ENCODE data around the gene UCN2. TPM values are rescaled to one million over a fixed set of nuclear protein-coding genes. Genes with fewer than 3 reads are reported as not detected.

The UCN2 gene
- total RNA-seq, 4 donors from 2014 or later: 0.19 TPM; not detected in 3

GRCh38 chr3:48567500-48567899 lies 3.9 kb upstream of the UCN2 start:
- Histone ChIP-seq H3K27ac (no peak overlapping the region), H3K4me3 (no peak overlapping the region), H3K36me3 (no peaks in the 10 kb centered on the region), H3K9me3 (no peaks in the 10 kb centered on the region), H3K27me3 (no peaks in the 10 kb centered on the region), H3K4me1 (no peaks in the 10 kb centered on the region)
- whole genome bisulfite sequencing, 2 donors (ENCODE audit: low coverage in 1 of 2): 90% methylated on average over 7 of the region's 11 CpGs; no CpG with 5 or more reads in 1 of the 2 donors
- no peak for TF ChIP-seq EP300 (IDR thresholded peaks at IDR 0.05)
- no peak for TF ChIP-seq CTCF (IDR thresholded peaks at IDR 0.05)
- TF ChIP-seq POLR2AphosphoS5 (IDR thresholded peaks at IDR 0.05): no peak
- no peak for TF ChIP-seq POLR2A (IDR thresholded peaks at IDR 0.05)
- no peak for ATAC-seq

GRCh38 chr3:48567090-48567489 lies 3.5 kb upstream of the UCN2 start:
- no peaks in the 10 kb centered on the region for H3K4me1 ChIP-seq
- no peak overlapping the region for H3K27ac ChIP-seq
- no peak overlapping the region for H3K4me3 ChIP-seq
- no peaks in the 10 kb centered on the region for H3K27me3 ChIP-seq
- no peak for ATAC-seq
- H3K36me3 ChIP-seq: no peaks in the 10 kb centered on the region
- no peak for TF ChIP-seq POLR2A (IDR thresholded peaks at IDR 0.05)
- no peak for TF ChIP-seq CTCF (IDR thresholded peaks at IDR 0.05)
- no peak for TF ChIP-seq POLR2AphosphoS5 (IDR thresholded peaks at IDR 0.05)
- no peak for TF ChIP-seq EP300 (IDR thresholded peaks at IDR 0.05)
- no peaks in the 10 kb centered on the region for H3K9me3 ChIP-seq
- WGBS, 2 donors (ENCODE audit: low coverage in 1 of 2): 89% methylated on average over 3 to 5 of the region's 5 CpGs

- H3K36me3 ChIP-seq: no peaks in the 10 kb centered on the region
- ATAC-seq: no peak
- H3K27me3 ChIP-seq: no peaks in the 10 kb centered on the region
- H3K4me1 ChIP-seq: peaks cover 0 to 3% (median 0%) of the 10 kb centered on the region in 3 donors
- no peaks in the 10 kb centered on the region for H3K9me3 ChIP-seq
- no peak overlapping the region for H3K27ac ChIP-seq
- WGBS, 2 donors (ENCODE audit: low coverage in 1 of 2): no CpG with 5 or more reads among the region's 9 CpGs
- no peak for TF ChIP-seq EP300 (IDR thresholded peaks at IDR 0.05)
- no peak for TF ChIP-seq POLR2A (IDR thresholded peaks at IDR 0.05)
- no peak for TF ChIP-seq CTCF (IDR thresholded peaks at IDR 0.05)
- TF ChIP-seq POLR2AphosphoS5 (IDR thresholded peaks at IDR 0.05): no peak
- H3K4me3 ChIP-seq: no peak overlapping the region
Observed at GRCh38 chr3:48566401-48566760, 2.8 kb upstream of the UCN2 start.

DNA sequence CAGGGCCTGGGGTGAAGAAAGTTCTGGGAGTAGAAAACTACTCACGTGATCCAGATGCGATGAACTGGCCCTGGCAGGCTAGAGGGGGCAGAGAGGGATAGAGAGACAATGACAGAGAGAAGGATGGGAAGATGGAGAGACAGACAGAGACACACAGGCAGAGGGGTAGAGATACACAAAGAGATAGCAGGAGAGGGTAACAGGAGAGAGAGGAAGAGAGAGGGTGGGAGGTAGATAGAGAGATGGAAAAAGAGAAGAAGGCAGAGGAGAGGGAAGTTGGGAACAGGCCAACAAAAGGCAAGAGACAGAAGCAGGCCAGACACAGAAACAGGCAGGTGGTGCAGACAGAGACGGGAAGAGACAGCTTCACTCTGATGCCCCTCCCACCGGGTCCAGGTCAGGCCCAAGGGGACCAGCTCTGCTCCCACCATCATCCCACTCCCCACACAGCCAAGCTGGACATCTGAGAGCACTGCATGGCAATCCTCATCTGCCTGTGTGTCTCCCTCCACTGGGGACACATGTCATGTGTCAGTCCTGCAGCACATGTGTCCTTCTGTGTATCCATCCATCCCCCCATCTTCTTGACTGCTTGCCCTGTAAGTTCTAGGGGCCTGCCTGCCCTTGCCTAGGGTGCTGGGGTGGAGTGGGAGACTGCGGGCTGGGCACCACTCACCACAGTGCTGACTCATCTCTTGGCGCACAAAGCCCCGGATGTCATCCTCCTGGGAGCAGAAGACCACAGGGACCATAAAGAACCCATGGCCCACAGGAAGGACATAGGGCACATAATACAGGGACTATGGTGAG lies 2.2 kb upstream of the UCN2 start:
- H3K36me3 ChIP-seq: no peaks in the 10 kb centered on the region
- no peaks in the 10 kb centered on the region for H3K27me3 ChIP-seq
- ATAC-seq: no peak
- 31 to 47% methylated on average over 2 to 4 of the region's 7 CpGs for WGBS, 2 donors (ENCODE audit: low coverage in 1 of 2)
- H3K9me3 ChIP-seq: no peaks in the 10 kb centered on the region
- no peak overlapping the region for H3K4me3 ChIP-seq
- peaks cover 0 to 9% (median 5%) of the 10 kb centered on the region in 3 donors for H3K4me1 ChIP-seq
- no peak for TF ChIP-seq EP300 (IDR thresholded peaks at IDR 0.05)
- no peak for TF ChIP-seq POLR2A (IDR thresholded peaks at IDR 0.05)
- TF ChIP-seq POLR2AphosphoS5 (IDR thresholded peaks at IDR 0.05): no peak
- H3K27ac ChIP-seq: no peak overlapping the region

DNA sequence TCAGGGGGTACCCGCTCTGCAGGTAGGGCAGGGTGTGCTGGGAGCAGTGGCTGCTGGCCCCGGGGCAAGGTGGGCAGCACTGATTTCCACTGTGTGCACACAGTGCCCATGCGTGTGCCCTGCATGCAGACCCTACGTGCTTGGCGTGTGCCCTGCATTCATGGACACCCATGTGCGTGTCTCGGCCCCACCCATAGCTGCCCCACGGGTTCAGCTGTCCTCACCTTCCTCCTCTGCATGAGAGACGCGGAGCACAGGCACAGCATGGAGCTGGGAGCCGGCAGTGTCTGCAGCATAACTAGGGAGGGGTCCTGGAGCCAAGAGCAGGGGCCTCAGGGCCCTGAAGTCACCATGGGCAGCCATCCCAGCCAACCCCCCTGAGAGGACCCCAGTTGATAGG lies 1.6 kb upstream of the UCN2 start:
- ATAC-seq: no peak
- no peaks in the 10 kb centered on the region for H3K27me3 ChIP-seq
- no peaks in the 10 kb centered on the region for H3K36me3 ChIP-seq
- no peak overlapping the region for H3K4me3 ChIP-seq
- no peaks in the 10 kb centered on the region for H3K9me3 ChIP-seq
- no peak for TF ChIP-seq POLR2A (IDR thresholded peaks at IDR 0.05)
- TF ChIP-seq CTCF (IDR thresholded peaks at IDR 0.05): no peak
- TF ChIP-seq POLR2AphosphoS5 (IDR thresholded peaks at IDR 0.05): no peak
- TF ChIP-seq EP300 (IDR thresholded peaks at IDR 0.05): no peak
- no peak overlapping the region for H3K27ac ChIP-seq
- H3K4me1 ChIP-seq: peaks cover 0 to 15% (median 11%) of the 10 kb centered on the region in 3 donors
- no CpG with 5 or more reads among the region's 11 CpGs for WGBS, 2 donors (ENCODE audit: low coverage in 1 of 2)

Data from gastroesophageal sphincter (tissue), 4 donors.